ENCODE results near the gene KCNE2.

The KCNE2 gene

DNA sequence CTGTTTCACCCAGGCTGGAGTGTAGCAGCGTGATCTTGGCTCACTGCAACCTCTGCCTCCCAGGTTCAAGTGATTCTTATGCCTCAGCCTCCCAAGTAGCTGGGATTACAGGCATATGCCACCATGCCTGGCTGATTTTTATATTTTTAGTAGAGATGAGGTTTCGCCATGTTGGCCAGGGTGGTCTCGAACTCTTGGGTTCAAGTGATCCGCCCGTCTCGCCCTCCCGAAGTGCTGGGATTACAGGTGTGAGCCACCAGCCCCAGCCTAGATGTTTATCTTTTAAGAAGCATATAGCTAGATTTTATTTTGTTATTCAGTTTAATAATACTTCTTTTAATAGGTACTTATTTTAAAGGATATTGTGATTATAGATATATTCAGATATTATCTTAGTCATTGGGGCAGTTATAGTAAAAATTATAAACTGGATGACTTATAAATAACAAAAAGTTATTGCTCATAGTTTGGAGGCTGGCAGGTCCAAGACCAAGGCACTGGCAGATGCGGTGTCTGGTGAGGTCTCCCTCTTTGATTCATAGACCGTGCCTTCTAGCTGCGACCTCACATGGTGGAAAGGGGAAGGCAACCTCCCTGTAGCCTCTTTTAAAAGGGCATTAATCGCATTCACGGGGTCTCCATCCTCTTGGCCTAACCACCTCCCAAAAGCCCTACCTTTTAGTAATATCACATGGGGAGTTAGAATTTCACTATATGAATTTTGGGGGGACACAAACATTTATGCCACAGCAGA is 3.1 kb upstream of the KCNE2 start:
- no peak overlapping the region for H3K4me3 ChIP-seq (replicated peaks; ENCODE audit: insufficient read depth, low read length)
- H3K27me3 ChIP-seq (ENCODE audit: insufficient read depth, poor library complexity, severe bottlenecking): no peaks in the 10 kb centered on the region
- H3K27ac ChIP-seq (replicated peaks): no peak overlapping the region
- no peak for DNase-seq (ENCODE audit: low read depth in 1 of 2, low spot score in 1 of 2)
- no peak for TF ChIP-seq SPI1 (IDR thresholded peaks at IDR 0.05; ENCODE audit: borderline replicate concordance, low read depth)
- no peak for TF ChIP-seq GABPA (IDR thresholded peaks at IDR 0.05; ENCODE audit: low read depth)
- TF ChIP-seq, protein P1, sequence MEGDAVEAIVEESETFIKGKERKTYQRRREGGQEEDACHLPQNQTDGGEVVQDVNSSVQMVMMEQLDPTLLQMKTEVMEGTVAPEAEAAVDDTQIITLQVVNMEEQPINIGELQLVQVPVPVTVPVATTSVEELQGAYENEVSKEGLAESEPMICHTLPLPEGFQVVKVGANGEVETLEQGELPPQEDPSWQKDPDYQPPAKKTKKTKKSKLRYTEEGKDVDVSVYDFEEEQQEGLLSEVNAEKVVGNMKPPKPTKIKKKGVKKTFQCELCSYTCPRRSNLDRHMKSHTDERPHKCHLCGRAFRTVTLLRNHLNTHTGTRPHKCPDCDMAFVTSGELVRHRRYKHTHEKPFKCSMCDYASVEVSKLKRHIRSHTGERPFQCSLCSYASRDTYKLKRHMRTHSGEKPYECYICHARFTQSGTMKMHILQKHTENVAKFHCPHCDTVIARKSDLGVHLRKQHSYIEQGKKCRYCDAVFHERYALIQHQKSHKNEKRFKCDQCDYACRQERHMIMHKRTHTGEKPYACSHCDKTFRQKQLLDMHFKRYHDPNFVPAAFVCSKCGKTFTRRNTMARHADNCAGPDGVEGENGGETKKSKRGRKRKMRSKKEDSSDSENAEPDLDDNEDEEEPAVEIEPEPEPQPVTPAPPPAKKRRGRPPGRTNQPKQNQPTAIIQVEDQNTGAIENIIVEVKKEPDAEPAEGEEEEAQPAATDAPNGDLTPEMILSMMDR (IDR thresholded peaks at IDR 0.05; ENCODE audit: insufficient read depth, low read length): no peak
- TF ChIP-seq, protein P2, sequence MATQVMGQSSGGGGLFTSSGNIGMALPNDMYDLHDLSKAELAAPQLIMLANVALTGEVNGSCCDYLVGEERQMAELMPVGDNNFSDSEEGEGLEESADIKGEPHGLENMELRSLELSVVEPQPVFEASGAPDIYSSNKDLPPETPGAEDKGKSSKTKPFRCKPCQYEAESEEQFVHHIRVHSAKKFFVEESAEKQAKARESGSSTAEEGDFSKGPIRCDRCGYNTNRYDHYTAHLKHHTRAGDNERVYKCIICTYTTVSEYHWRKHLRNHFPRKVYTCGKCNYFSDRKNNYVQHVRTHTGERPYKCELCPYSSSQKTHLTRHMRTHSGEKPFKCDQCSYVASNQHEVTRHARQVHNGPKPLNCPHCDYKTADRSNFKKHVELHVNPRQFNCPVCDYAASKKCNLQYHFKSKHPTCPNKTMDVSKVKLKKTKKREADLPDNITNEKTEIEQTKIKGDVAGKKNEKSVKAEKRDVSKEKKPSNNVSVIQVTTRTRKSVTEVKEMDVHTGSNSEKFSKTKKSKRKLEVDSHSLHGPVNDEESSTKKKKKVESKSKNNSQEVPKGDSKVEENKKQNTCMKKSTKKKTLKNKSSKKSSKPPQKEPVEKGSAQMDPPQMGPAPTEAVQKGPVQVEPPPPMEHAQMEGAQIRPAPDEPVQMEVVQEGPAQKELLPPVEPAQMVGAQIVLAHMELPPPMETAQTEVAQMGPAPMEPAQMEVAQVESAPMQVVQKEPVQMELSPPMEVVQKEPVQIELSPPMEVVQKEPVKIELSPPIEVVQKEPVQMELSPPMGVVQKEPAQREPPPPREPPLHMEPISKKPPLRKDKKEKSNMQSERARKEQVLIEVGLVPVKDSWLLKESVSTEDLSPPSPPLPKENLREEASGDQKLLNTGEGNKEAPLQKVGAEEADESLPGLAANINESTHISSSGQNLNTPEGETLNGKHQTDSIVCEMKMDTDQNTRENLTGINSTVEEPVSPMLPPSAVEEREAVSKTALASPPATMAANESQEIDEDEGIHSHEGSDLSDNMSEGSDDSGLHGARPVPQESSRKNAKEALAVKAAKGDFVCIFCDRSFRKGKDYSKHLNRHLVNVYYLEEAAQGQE (IDR thresholded peaks at IDR 0.05; ENCODE audit: insufficient replicate concordance, low read depth): no peak
- TF ChIP-seq POLR2AphosphoS5 (IDR thresholded peaks at IDR 0.05; ENCODE audit: low read depth): no peak

DNA sequence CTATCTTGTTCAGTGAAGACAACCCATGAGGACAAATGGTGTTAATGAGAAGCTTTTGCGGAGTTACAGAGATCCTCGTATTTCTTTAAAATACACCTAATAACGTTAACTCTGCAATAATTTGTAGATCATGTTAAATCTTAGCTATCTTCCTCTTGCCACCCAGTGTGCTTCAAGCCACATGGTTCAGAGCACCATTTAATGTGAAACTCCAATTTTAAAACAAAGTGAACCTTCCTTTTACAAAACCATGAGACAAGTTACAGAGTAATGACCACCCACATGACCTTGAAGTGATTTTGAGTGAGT is 1.7 kb upstream of the KCNE2 start:
- TF ChIP-seq, protein P2 (IDR thresholded peaks at IDR 0.05; ENCODE audit: insufficient replicate concordance, low read depth): no peak
- TF ChIP-seq POLR2AphosphoS5 (IDR thresholded peaks at IDR 0.05; ENCODE audit: low read depth): no peak
- TF ChIP-seq SPI1 (IDR thresholded peaks at IDR 0.05; ENCODE audit: borderline replicate concordance, low read depth): no peak
- TF ChIP-seq, protein P1 (IDR thresholded peaks at IDR 0.05; ENCODE audit: insufficient read depth, low read length): no peak
- TF ChIP-seq GABPA (IDR thresholded peaks at IDR 0.05; ENCODE audit: low read depth): no peak
- Histone ChIP-seq H3K27me3 (ENCODE audit: insufficient read depth, poor library complexity, severe bottlenecking) (no peaks in the 10 kb centered on the region), H3K4me3 (replicated peaks; ENCODE audit: insufficient read depth, low read length) (no peak overlapping the region), H3K27ac (replicated peaks) (no peak overlapping the region)
- DNase-seq (ENCODE audit: low read depth in 1 of 2, low spot score in 1 of 2): no peak

DNA sequence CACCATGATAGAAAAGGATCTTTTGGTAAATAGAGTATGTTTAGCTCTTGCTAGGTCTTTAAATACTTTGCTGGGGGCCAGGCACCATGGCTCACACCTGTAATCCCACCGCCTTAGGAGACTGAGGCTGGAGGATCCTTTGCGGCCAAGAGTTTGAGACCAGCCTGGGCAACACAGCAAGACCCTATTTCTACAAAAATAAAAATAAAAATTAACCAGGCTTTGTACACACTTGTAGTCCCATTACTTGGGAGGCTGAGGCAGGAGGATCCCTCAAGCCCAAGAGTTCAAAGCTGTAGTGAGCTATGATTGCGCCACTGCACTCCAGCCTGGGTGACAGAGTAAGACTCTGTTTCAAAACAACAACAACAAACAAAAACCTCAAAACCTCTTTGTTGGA is 1.1 kb upstream of the KCNE2 start:
- no peak for DNase-seq (ENCODE audit: low read depth in 1 of 2, low spot score in 1 of 2)
- H3K4me3 ChIP-seq (replicated peaks; ENCODE audit: insufficient read depth, low read length): no peak overlapping the region
- H3K27ac ChIP-seq (replicated peaks): no peak overlapping the region
- TF ChIP-seq SPI1 (IDR thresholded peaks at IDR 0.05; ENCODE audit: borderline replicate concordance, low read depth) (no peak), GABPA (IDR thresholded peaks at IDR 0.05; ENCODE audit: low read depth) (no peak), POLR2AphosphoS5 (IDR thresholded peaks at IDR 0.05; ENCODE audit: low read depth) (no peak)
- TF ChIP-seq, protein P2 (IDR thresholded peaks at IDR 0.05; ENCODE audit: insufficient replicate concordance, low read depth): no peak
- TF ChIP-seq, protein P1 (IDR thresholded peaks at IDR 0.05; ENCODE audit: insufficient read depth, low read length): no peak
- no peaks in the 10 kb centered on the region for H3K27me3 ChIP-seq (ENCODE audit: insufficient read depth, poor library complexity, severe bottlenecking)
